ENCODE results near the gene MGAT5B. TPM values are rescaled to one million over a fixed set of nuclear protein-coding genes. Genes with fewer than 3 reads are reported as not detected.

MGAT5B gene
- total and polyA plus RNA-seq, 2 of the 13 experiments (the other 11 are each of a cell fraction or from before 2014, with no cell fraction given) = 0.07 to 0.13 TPM

DNA sequence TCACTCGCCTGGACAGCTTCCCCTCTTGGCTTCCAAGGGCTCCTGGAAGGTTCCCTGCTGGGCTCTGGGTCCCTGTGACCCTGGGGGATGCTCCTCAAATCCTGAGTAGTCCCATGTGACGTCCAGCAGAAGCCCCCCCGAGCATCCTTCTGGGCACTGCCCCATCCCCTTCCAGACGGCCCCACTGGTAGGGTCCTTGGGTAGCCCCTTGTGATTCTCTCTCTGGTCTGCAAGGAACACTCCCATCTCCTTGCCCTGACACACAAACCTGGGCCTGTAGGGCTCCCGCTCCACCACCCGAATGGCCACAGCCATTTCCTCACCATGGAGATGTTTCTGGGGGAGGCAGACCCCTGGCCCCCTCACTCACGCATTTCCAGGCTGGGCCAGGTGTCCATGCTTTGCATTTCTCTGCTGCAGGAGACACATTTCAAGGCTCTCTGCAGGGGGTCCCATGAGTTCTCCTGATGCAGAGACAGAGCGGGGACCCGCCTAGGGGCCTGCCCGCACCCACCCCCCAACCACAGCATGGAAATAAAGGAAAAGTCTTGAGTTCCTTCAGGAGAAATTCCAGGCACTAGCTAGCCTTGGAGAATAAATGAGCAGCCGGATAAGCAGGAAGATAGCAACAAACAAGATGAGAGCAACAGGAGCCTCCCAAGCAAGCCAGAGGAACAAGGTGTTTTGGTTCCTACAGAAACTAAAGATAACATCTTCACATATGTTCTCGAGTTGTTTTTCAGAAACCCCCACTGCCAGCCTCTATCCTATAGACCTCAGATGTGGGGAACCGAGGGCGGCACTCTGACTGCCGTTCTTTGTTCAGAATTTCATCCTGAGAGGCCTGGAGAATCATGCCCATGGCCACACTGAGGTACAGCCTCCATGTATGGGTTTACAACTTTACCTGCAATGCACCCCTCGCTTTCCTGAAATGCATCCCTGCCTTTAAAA, 128.8 kb downstream of the MGAT5B start:
- no peaks in the 10 kb centered on the region for H3K9me3 ChIP-seq (ENCODE audit: low read length)
- FAIRE-seq (no peak), ATAC-seq (no peak), DNase-seq (ENCODE audit: low spot score) (no peak)
- 90% methylated on average over 15 of the region's 16 CpGs for WGBS (ENCODE audit: low lambda C conversion rate)
- H3K4me1 ChIP-seq (ENCODE audit: insufficient read depth, low read length) = peaks cover 80% of the 10 kb centered on the region
- H2AFZ ChIP-seq (ENCODE audit: low read length) = no peak overlapping the region
- H4K20me1 ChIP-seq (ENCODE audit: insufficient read depth, low read length) = no peaks in the 10 kb centered on the region
- no peak overlapping the region for H3K4me3 ChIP-seq (replicated peaks in 1 of 3; ENCODE audit: insufficient read depth in 1 of 3, low read depth in 2 of 3, low read length in 3 of 3)
- H3K9ac ChIP-seq (ENCODE audit: insufficient read depth, low read depth, low read length) = no peak overlapping the region
- ChIA-PET POLR2A (no interaction called here), CTCF (ENCODE audit: low intra/inter-chr PET ratio, low total read pairs) (no interaction called here)
- intact Hi-C loops (cut with micrococcal nuclease; ENCODE audit: unreplicated experiment) (no loop called here), in situ Hi-C loops (cut with HindIII; ENCODE audit: extremely low pct_ligation_motif_present, low pct_unique_long_range_greater_than_20kb) (no loop called here)
- no TSS peak for BruUV-seq (replicated peaks)
- no peaks in the 10 kb centered on the region for H3K79me2 ChIP-seq (ENCODE audit: insufficient read depth, low read length)
- TF ChIP-seq PHF21A (CRISPR knock-in tag; IDR thresholded peaks at IDR 0.05) = no peak
- no peaks in the 10 kb centered on the region for H3K36me3 ChIP-seq (replicated peaks in 1 of 2; ENCODE audit: control insufficient read depth in 1 of 2, insufficient read depth in 2 of 2, low read length in 2 of 2)
- H3K27ac ChIP-seq (ENCODE audit: extremely low read length, insufficient read depth, low read length) = no peak overlapping the region
- H3K4me2 ChIP-seq (ENCODE audit: low read depth, low read length) = no peak overlapping the region
- peaks cover 0 to 22% of the 10 kb centered on the region in 2 experiments; a peak in 3 of 5 replicates for H3K27me3 ChIP-seq (ENCODE audit: control insufficient read depth in 1 of 2, insufficient read depth in 2 of 2, low read length in 2 of 2)

DNA sequence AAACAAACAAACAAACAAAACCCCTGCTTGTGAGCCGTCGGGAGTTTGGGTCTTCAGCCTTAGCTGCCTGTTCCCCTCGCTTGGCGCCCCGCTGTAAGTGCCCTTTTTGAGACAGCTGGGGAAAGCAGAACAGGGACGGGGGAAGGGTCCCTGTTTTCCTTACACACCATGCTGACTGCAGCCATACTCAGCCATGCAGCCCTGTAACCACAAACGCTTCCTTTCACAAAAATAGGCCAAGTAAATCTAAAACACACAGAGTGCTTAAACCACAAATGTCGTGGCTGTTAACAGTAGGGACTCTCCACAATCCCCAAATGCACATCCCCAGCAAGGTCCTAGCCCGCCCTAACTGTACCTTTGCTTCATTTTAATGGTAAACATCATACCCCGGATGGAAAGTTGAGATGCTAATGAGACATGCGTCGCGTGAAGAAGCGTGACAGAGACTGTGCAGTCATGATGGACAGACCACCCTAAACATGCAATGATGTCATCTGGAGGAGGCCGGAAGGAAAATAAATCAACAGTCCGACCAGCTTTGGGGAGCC, 129.9 kb downstream of the MGAT5B start:
- Histone ChIP-seq H3K9me3 (ENCODE audit: low read length) (no peaks in the 10 kb centered on the region), H3K4me2 (ENCODE audit: low read depth, low read length) (no peak overlapping the region), H3K79me2 (ENCODE audit: insufficient read depth, low read length) (no peaks in the 10 kb centered on the region), H4K20me1 (ENCODE audit: insufficient read depth, low read length) (no peaks in the 10 kb centered on the region), H3K4me3 (replicated peaks in 1 of 3; ENCODE audit: insufficient read depth in 1 of 3, low read depth in 2 of 3, low read length in 3 of 3) (no peak overlapping the region), H3K9ac (ENCODE audit: insufficient read depth, low read depth, low read length) (0 out of 2 replicates have a peak overlapping the region, but pooled peaks have one; percentile 25), H3K27me3 (ENCODE audit: control insufficient read depth in 1 of 2, insufficient read depth in 2 of 2, low read length in 2 of 2) (peaks cover 0 to 11% of the 10 kb centered on the region in 2 experiments; a peak in 1 of 5 replicates), H3K27ac (ENCODE audit: extremely low read length, insufficient read depth, low read length) (no peak overlapping the region), H3K4me1 (ENCODE audit: insufficient read depth, low read length) (peaks cover 84% of the 10 kb centered on the region), H3K36me3 (replicated peaks in 1 of 2; ENCODE audit: control insufficient read depth in 1 of 2, insufficient read depth in 2 of 2, low read length in 2 of 2) (no peaks in the 10 kb centered on the region), H2AFZ (ENCODE audit: low read length) (no peak overlapping the region)
- intact Hi-C loops (cut with micrococcal nuclease; ENCODE audit: unreplicated experiment) = no loop called here
- in situ Hi-C loops (cut with HindIII; ENCODE audit: extremely low pct_ligation_motif_present, low pct_unique_long_range_greater_than_20kb) = no loop called here
- ChIA-PET CTCF (ENCODE audit: low intra/inter-chr PET ratio, low total read pairs) (no interaction called here), POLR2A (no interaction called here)
- 92% methylated on average over 16 of the region's 16 CpGs for WGBS (ENCODE audit: low lambda C conversion rate)
- no peak for DNase-seq (ENCODE audit: low spot score)
- no peak for ATAC-seq
- BruUV-seq (replicated peaks) = no TSS peak
- no peak for FAIRE-seq
- TF ChIP-seq HIC2 (CRISPR knock-in tag; IDR thresholded peaks at IDR 0.05; ENCODE audit: low read depth) (no peak), ATF7 (IDR thresholded peaks at IDR 0.05) (peak; percentile 62; the same call in 1 of the 2 replicates), ATF7 (CRISPR knock-in tag; IDR thresholded peaks at IDR 0.05) (no peak)

Measured in HepG2 (cell line).